ENCODE measurements around the gene IQGAP2.

The IQGAP2 gene

GRCh38 chr5:76724871-76725270 lies 321.8 kb downstream of the IQGAP2 start:
- no peak overlapping the region for H2AFZ ChIP-seq (ENCODE audit: low read length)
- peak overlapping the region; percentile 65 for H3K4me2 ChIP-seq (ENCODE audit: low read depth, low read length, poor library complexity, severe bottlenecking)
- peaks cover 26% of the 10 kb centered on the region for H3K36me3 ChIP-seq (ENCODE audit: insufficient read depth, low read length)
- H3F3A ChIP-seq (ENCODE audit: low read depth): 0 out of 2 replicates have a peak, but pooled peaks cover 3% of the 10 kb centered on the region
- peaks cover 39% of the 10 kb centered on the region for H3K4me1 ChIP-seq (ENCODE audit: insufficient read depth, low read length, poor library complexity, severe bottlenecking)
- no peaks in the 10 kb centered on the region for H3K9me2 ChIP-seq (replicated peaks; ENCODE audit: low read depth, low read length)
- no peak for TF ChIP-seq CTCF (conservative IDR thresholded peaks at IDR 0.05; ENCODE audit: low read length)
- no peak for TF ChIP-seq EZH2phosphoT487 (IDR thresholded peaks at IDR 0.05; ENCODE audit: borderline replicate concordance)
- H3K4me3 ChIP-seq (ENCODE audit: low read length, poor library complexity, severe bottlenecking): peak overlapping the region; percentile 6
- peaks cover 39% of the 10 kb centered on the region for H4K20me1 ChIP-seq (ENCODE audit: insufficient read depth, low read length, poor library complexity, severe bottlenecking)
- H3K9me3 ChIP-seq (ENCODE audit: insufficient read depth, low read depth, low read length): peaks cover 20% of the 10 kb centered on the region
- no peaks in the 10 kb centered on the region for H3K27me3 ChIP-seq (ENCODE audit: insufficient read depth, low read length, poor library complexity, severe bottlenecking)
- no peak overlapping the region for H3K9ac ChIP-seq (ENCODE audit: low read depth, low read length, poor library complexity, severe bottlenecking)
- H3K79me2 ChIP-seq (ENCODE audit: insufficient read depth, low read length): peaks cover 92% of the 10 kb centered on the region

GRCh38 chr5:76728965-76729364 lies 325.9 kb downstream of the IQGAP2 start:
- Histone ChIP-seq H3K79me2 (ENCODE audit: insufficient read depth, low read length) (peaks cover 66% of the 10 kb centered on the region), H3K9me2 (replicated peaks; ENCODE audit: low read depth, low read length) (no peaks in the 10 kb centered on the region), H3K9ac (ENCODE audit: low read depth, low read length, poor library complexity, severe bottlenecking) (no peak overlapping the region), H3F3A (ENCODE audit: low read depth) (0 out of 2 replicates have a peak, but pooled peaks cover 3% of the 10 kb centered on the region), H3K4me2 (ENCODE audit: low read depth, low read length, poor library complexity, severe bottlenecking) (no peak overlapping the region), H3K27me3 (ENCODE audit: insufficient read depth, low read length, poor library complexity, severe bottlenecking) (no peaks in the 10 kb centered on the region), H4K20me1 (ENCODE audit: insufficient read depth, low read length, poor library complexity, severe bottlenecking) (peaks cover 10% of the 10 kb centered on the region), H2AFZ (ENCODE audit: low read length) (no peak overlapping the region), H3K4me1 (ENCODE audit: insufficient read depth, low read length, poor library complexity, severe bottlenecking) (peaks cover 18% of the 10 kb centered on the region), H3K36me3 (ENCODE audit: insufficient read depth, low read length) (peaks cover 63% of the 10 kb centered on the region), H3K4me3 (ENCODE audit: low read length, poor library complexity, severe bottlenecking) (no peak overlapping the region), H3K9me3 (ENCODE audit: insufficient read depth, low read depth, low read length) (peaks cover 27% of the 10 kb centered on the region)
- no peak for TF ChIP-seq CTCF (conservative IDR thresholded peaks at IDR 0.05; ENCODE audit: low read length)
- TF ChIP-seq EZH2phosphoT487 (IDR thresholded peaks at IDR 0.05; ENCODE audit: borderline replicate concordance): no peak

GRCh38 chr5:76729373-76730290 lies 326.5 kb downstream of the IQGAP2 start:
- H3K9me3 ChIP-seq (ENCODE audit: insufficient read depth, low read depth, low read length): peaks cover 27% of the 10 kb centered on the region

More at GRCh38 chr5:76729373-76730290, 326.5 kb downstream of the IQGAP2 start:
- H3K9me2 ChIP-seq (replicated peaks; ENCODE audit: low read depth, low read length): no peaks in the 10 kb centered on the region
- peaks cover 59% of the 10 kb centered on the region for H3K79me2 ChIP-seq (ENCODE audit: insufficient read depth, low read length)
- TF ChIP-seq CTCF (conservative IDR thresholded peaks at IDR 0.05; ENCODE audit: low read length) (no peak), EZH2phosphoT487 (IDR thresholded peaks at IDR 0.05; ENCODE audit: borderline replicate concordance) (no peak)
- H2AFZ ChIP-seq (ENCODE audit: low read length): no peak overlapping the region
- no peaks in the 10 kb centered on the region for H3K27me3 ChIP-seq (ENCODE audit: insufficient read depth, low read length, poor library complexity, severe bottlenecking)
- H4K20me1 ChIP-seq (ENCODE audit: insufficient read depth, low read length, poor library complexity, severe bottlenecking): peaks cover 4% of the 10 kb centered on the region
- peaks cover 11% of the 10 kb centered on the region for H3K4me1 ChIP-seq (ENCODE audit: insufficient read depth, low read length, poor library complexity, severe bottlenecking)
- H3F3A ChIP-seq (ENCODE audit: low read depth): 0 out of 2 replicates have a peak, but pooled peaks cover 3% of the 10 kb centered on the region
- H3K4me2 ChIP-seq (ENCODE audit: low read depth, low read length, poor library complexity, severe bottlenecking): no peak overlapping the region
- no peak overlapping the region for H3K4me3 ChIP-seq (ENCODE audit: low read length, poor library complexity, severe bottlenecking)
- H3K9ac ChIP-seq (ENCODE audit: low read depth, low read length, poor library complexity, severe bottlenecking): no peak overlapping the region
- H3K36me3 ChIP-seq (ENCODE audit: insufficient read depth, low read length): peaks cover 69% of the 10 kb centered on the region
